ENCODE measurements around the gene RNU6-8. TPM values are rescaled to one million over a fixed set of nuclear protein-coding genes. Genes with fewer than 3 reads are reported as not detected.

The RNU6-8 gene
- total RNA-seq, 1 experiment from 2014 or later = not detected

DNA sequence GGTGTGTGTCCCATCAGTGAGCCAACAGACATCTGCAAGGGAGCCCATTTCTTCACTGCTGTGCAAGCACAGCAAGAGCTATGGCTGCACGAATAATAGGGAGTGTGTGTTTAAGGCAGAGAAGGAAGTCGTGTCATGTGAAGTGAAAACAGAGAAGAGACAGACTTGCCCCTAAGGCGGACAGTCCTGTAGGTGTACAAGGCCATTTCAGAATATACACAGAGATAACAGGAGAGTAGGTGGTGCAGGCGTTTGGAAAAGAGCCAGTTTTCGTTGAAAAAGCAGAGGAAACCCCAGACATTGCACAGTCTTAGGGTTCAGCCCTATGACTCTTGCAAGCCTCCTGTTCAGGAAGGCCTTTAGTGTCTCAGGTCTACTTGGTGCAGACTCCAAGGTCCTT, 46.3 kb upstream of the RNU6-8 start:
- no peaks in the 10 kb centered on the region for H3K79me2 ChIP-seq (ENCODE audit: insufficient read depth, low read length)
- Mint-ChIP-seq H3K4me3 (no peak overlapping the region), H3K27me3 (ENCODE audit: low read depth) (peaks cover 1% of the 10 kb centered on the region; the same call in 1 of the 2 replicates), H3K4me1 (no peaks in the 10 kb centered on the region), H3K36me3 (ENCODE audit: insufficient read depth in 1 of 3, low read depth in 3 of 3) (no peaks in the 10 kb centered on the region), H3K27ac (no peak overlapping the region), H3K9me3 (no peaks in the 10 kb centered on the region)
- H2BK20ac ChIP-seq (ENCODE audit: low read depth, low read length, poor library complexity, severe bottlenecking) = no peak overlapping the region
- no peak for DNase-seq
- WGBS (ENCODE audit: extremely low coverage, insufficient read length, low lambda C conversion rate) = no CpG with 5 or more reads among the region's 5 CpGs
- no peak overlapping the region for H2AK5ac ChIP-seq (ENCODE audit: insufficient read length, low read length)
- H2BK120ac ChIP-seq (ENCODE audit: low read depth, low read length, poor library complexity, severe bottlenecking) = no peak overlapping the region
- H2BK15ac ChIP-seq (ENCODE audit: low read depth, low read length) = no peak overlapping the region
- H3K23ac ChIP-seq (ENCODE audit: insufficient read length, low read depth, low read length) = no peak overlapping the region
- H2AFZ ChIP-seq (ENCODE audit: low read length) = no peak overlapping the region
- no peak overlapping the region for H2BK12ac ChIP-seq (ENCODE audit: insufficient read length, low read depth, low read length)
- no peaks in the 10 kb centered on the region for H3K79me1 ChIP-seq (ENCODE audit: insufficient read depth, low read depth, low read length, poor library complexity, severe bottlenecking)
- H3K56ac ChIP-seq (ENCODE audit: insufficient read length, low read depth, low read length) = no peak overlapping the region
- H3K4me1 ChIP-seq (ENCODE audit: insufficient read depth, low read length) = no peaks in the 10 kb centered on the region
- TF ChIP-seq, protein P1, sequence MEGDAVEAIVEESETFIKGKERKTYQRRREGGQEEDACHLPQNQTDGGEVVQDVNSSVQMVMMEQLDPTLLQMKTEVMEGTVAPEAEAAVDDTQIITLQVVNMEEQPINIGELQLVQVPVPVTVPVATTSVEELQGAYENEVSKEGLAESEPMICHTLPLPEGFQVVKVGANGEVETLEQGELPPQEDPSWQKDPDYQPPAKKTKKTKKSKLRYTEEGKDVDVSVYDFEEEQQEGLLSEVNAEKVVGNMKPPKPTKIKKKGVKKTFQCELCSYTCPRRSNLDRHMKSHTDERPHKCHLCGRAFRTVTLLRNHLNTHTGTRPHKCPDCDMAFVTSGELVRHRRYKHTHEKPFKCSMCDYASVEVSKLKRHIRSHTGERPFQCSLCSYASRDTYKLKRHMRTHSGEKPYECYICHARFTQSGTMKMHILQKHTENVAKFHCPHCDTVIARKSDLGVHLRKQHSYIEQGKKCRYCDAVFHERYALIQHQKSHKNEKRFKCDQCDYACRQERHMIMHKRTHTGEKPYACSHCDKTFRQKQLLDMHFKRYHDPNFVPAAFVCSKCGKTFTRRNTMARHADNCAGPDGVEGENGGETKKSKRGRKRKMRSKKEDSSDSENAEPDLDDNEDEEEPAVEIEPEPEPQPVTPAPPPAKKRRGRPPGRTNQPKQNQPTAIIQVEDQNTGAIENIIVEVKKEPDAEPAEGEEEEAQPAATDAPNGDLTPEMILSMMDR (conservative IDR thresholded peaks at IDR 0.05) = no peak
- H3T11ph ChIP-seq (ENCODE audit: low read length) = no peak overlapping the region
- no peak overlapping the region for H3K9ac ChIP-seq (ENCODE audit: extremely low read depth, insufficient read length, low read length)
- H3K9me3 ChIP-seq (ENCODE audit: control insufficient read depth, low read depth, low read length) = no peaks in the 10 kb centered on the region
- H4K8ac ChIP-seq (replicated peaks; ENCODE audit: insufficient read length, low read depth, low read length) = no peak overlapping the region
- H3K14ac ChIP-seq (ENCODE audit: insufficient read depth, low read length) = no peak overlapping the region
- H2BK5ac ChIP-seq (ENCODE audit: insufficient read length, low read length) = no peak overlapping the region
- no peak overlapping the region for H4K91ac ChIP-seq (ENCODE audit: insufficient read length, low read depth, low read length)
- no peak overlapping the region for H3K18ac ChIP-seq (ENCODE audit: insufficient read length, low read depth, low read length)
- H3K4ac ChIP-seq (ENCODE audit: low read depth, low read length) = no peak overlapping the region
- no peak overlapping the region for H4K5ac ChIP-seq (ENCODE audit: insufficient read length, low read depth, low read length)
- no peaks in the 10 kb centered on the region for H3K27me3 ChIP-seq (ENCODE audit: insufficient read depth, low read length)
- H3K4me2 ChIP-seq (ENCODE audit: insufficient read depth, insufficient read length, low read length) = no peak overlapping the region
- no peak overlapping the region for H3K27ac ChIP-seq (ENCODE audit: insufficient read length, low read depth, low read length)
- no peaks in the 10 kb centered on the region for H3K23me2 ChIP-seq (ENCODE audit: insufficient read length, low read depth, low read length, poor library complexity, severe bottlenecking)
- no peaks in the 10 kb centered on the region for H4K20me1 ChIP-seq (ENCODE audit: control insufficient read depth, insufficient read depth, insufficient read length)

Measured in H9 (cell line).